GM12878 (cell line): ENCODE results near the gene ANKMY1. TPM values are rescaled to one million over a fixed set of nuclear protein-coding genes. Genes with fewer than 3 reads are reported as not detected.

Source experiments
- ATAC-seq: fragments of 200-7000 bp; cut with Tn5 transposase; 3 replicates; pipeline ENCODE4 v1.9.1; 2020; ENCODE audit warnings: mild to moderate bottlenecking, moderate library complexity
- BruUV-seq: library from RNA; stranded (reverse); fragments of 400-500 nt; replicated peaks from 2 replicates; lab custom pipeline; 2021; lab: Mats Ljungman, UMichigan
- CTCF ChIA-PET: fragments of 300-600 bp; sonication (Branson Sonifier 250); formaldehyde crosslinking; extraction: SDS; loops from one replicate; lab custom pipeline; 2021; ENCODE audit warnings: inconsistent platforms; lab: Yijun Ruan, JAX
- POLR2A ChIA-PET: fragments of 350-600 bp; formaldehyde crosslinking; extraction: SDS; loops from one replicate; lab custom pipeline; 2021; ENCODE audit warnings: inconsistent platforms; lab: Charles Lee
- RAD21 ChIA-PET: fragments of 300-600 bp; sonication (Branson Sonifier 250); formaldehyde crosslinking; loops from one replicate; lab custom pipeline; 2023; ENCODE audit warnings: antibody characterized with exemption; ENCODE audit not compliant: unreplicated experiment; lab: Charles Lee
- SMC1A ChIA-PET: fragments of 300-600 bp; sonication (Branson Sonifier 250); formaldehyde crosslinking; loops from one replicate; lab custom pipeline; 2023; ENCODE audit not compliant: unreplicated experiment, uncharacterized antibody; lab: Charles Lee
- DNase-seq: peaks from one replicate; pipeline ENCODE4 v3.0.0-alpha.2; 2011; ENCODE audit warnings: low read depth, low spot score
- FAIRE-seq: peaks from 3 replicates; lab custom pipeline; 2011; peaks lifted over from hg19 to GRCh38; lab: Jason Lieb, UNC
- H2AFZ ChIP-seq: 2 replicates; pipeline ENCODE4 v1.6.0; 2011; ENCODE audit warnings: low read depth, low read length, control low read depth; ENCODE audit not compliant: control insufficient read depth
- H3K27ac ChIP-seq: 2 replicates; pipeline ENCODE4 v1.5.1; 2011; ENCODE audit warnings: control low read depth; ENCODE audit not compliant: control insufficient read depth, insufficient read depth
- H3K27me3 ChIP-seq, 2 experiments: replicated peaks in 1 of 2; 2 replicates each; pipeline versions ENCODE4 v1.6.0 to v1.6.1; 2011; ENCODE audit warnings: low read length in 1 of 2; ENCODE audit not compliant: control insufficient read depth in 2 of 2, insufficient read depth in 2 of 2
- H3K36me3 ChIP-seq, 2 experiments: 2 replicates each; pipeline ENCODE4 v1.5.1; 2011; ENCODE audit warnings: low read length in 1 of 2; ENCODE audit not compliant: control insufficient read depth in 2 of 2, insufficient read depth in 2 of 2
- H3K4me1 ChIP-seq: 2 replicates; pipeline ENCODE4 v1.6.1; 2011; ENCODE audit warnings: mild to moderate bottlenecking, low read length, moderate library complexity, mixed read lengths; ENCODE audit not compliant: control insufficient read depth, insufficient read depth
- H3K4me2 ChIP-seq: 2 replicates; pipeline ENCODE4 v1.6.0; 2011; ENCODE audit warnings: control low read depth; ENCODE audit not compliant: control insufficient read depth, insufficient read depth
- H3K4me3 ChIP-seq: fragments of 200-600 bp; sonication (generic); 2 replicates; pipeline ENCODE4 v1.5.1; 2016
- H3K79me2 ChIP-seq: 2 replicates; pipeline ENCODE4 v1.6.0; 2011; ENCODE audit warnings: low read length; ENCODE audit not compliant: control insufficient read depth, insufficient read depth
- H3K9ac ChIP-seq: 2 replicates; pipeline ENCODE4 v1.8.0; 2011; ENCODE audit warnings: low read length, control low read depth, mixed read lengths; ENCODE audit not compliant: control insufficient read depth, insufficient read depth
- H3K9me3 ChIP-seq: replicated peaks from 3 replicates; pipeline ENCODE4 v1.5.1; 2011; ENCODE audit warnings: mild to moderate bottlenecking, low read length; ENCODE audit not compliant: control insufficient read depth, insufficient read depth
- H4K20me1 ChIP-seq: 2 replicates; pipeline ENCODE4 v1.6.0; 2011; ENCODE audit not compliant: control insufficient read depth, insufficient read depth
- BRCA1 ChIP-seq: IDR thresholded peaks from 2 replicates; pipeline ENCODE4 v1.6.1; 2011; ENCODE audit warnings: low read depth, low read length, improper control_type of control experiment
- CBX5 ChIP-seq: sonication (generic); IDR thresholded peaks from 2 replicates; pipeline ENCODE4 v1.6.1; 2016; ENCODE audit warnings: low read depth, moderate library complexity, mild to moderate bottlenecking, inconsistent platforms
- HSF1 ChIP-seq: fragments of 150-350 bp; IDR thresholded peaks from 2 replicates; pipeline ENCODE4 v1.6.1; 2014; ENCODE audit warnings: mild to moderate bottlenecking, low read depth, low read length
- MLLT1 ChIP-seq: fragments of 450-650 bp; IDR thresholded peaks from 2 replicates; pipeline ENCODE4 v1.6.1; 2016; ENCODE audit warnings: mild to moderate bottlenecking
- MYC ChIP-seq: IDR thresholded peaks from 2 replicates; pipeline ENCODE4 v1.6.1; 2011; ENCODE audit warnings: mild to moderate bottlenecking, low read length, moderate library complexity, inconsistent platforms; ENCODE audit not compliant: insufficient read depth, insufficient replicate concordance, insufficient read length, severe bottlenecking
- PKNOX1 ChIP-seq: fragments of 450-650 bp; IDR thresholded peaks from 2 replicates; pipeline ENCODE4 v1.6.1; 2016; ENCODE audit warnings: mild to moderate bottlenecking
- RAD51 ChIP-seq: fragments of 450-650 bp; IDR thresholded peaks from 2 replicates; pipeline ENCODE4 v1.6.1; 2016; ENCODE audit warnings: moderate library complexity, mild to moderate bottlenecking, inconsistent platforms
- SMAD1 ChIP-seq: fragments of 450-650 bp; IDR thresholded peaks from 2 replicates; pipeline ENCODE4 v1.6.1; 2018; ENCODE audit warnings: mild to moderate bottlenecking, low read depth; ENCODE audit not compliant: partially characterized antibody
- SMARCA5 ChIP-seq: fragments of 450-650 bp; IDR thresholded peaks from 2 replicates; pipeline ENCODE4 v1.6.1; 2017; ENCODE audit warnings: mild to moderate bottlenecking
- SMC3 ChIP-seq: IDR thresholded peaks from 2 replicates; pipeline ENCODE4 v1.6.1; 2011; ENCODE audit warnings: low read length, improper control_type of control experiment, borderline replicate concordance
- ZNF207 ChIP-seq: fragments of 450-650 bp; IDR thresholded peaks from 2 replicates; pipeline ENCODE4 v1.6.1; 2014; ENCODE audit warnings: antibody characterized with exemption, mild to moderate bottlenecking, borderline replicate concordance
- WGBS: methylation state at CpG from one replicate; pipeline ENCODE4 v1.1.6; 2016; ENCODE audit warnings: low lambda C conversion rate; ENCODE audit not compliant: insufficient replicate concordance, insufficient coverage; ENCODE audit errors: missing lambda C conversion rate; 5-methylcytosine and 5-hydroxymethylcytosine counted together
- in situ Hi-C: fragments of 300-500 bp; cut with MboI; formaldehyde crosslinking; loops from 9 replicates; pipeline ENCODE4 v1.14.3; 2018; ENCODE audit warnings: mixed read lengths
- intact Hi-C: fragments of 100-400 bp; cut with micrococcal nuclease; formaldehyde crosslinking; loops from one replicate; pipeline ENCODE4 v1.14.2; 2022; ENCODE audit not compliant: unreplicated experiment
- polyA plus RNA-seq, 11 experiments: library from polyadenylated mRNA; depleted of rRNA in 4 of 11; unstranded in 6 of 11; stranded (reverse) in 5 of 11; fragments of >200 nt; fragmentation: Nextera tagmentation in 4 of 11; fragmentation: Illumina TruSeq in 1 of 11; extraction: Ambion mirVana in 4 of 11; extraction: Trizol in 1 of 11; gene quantifications; 1 replicate in 1 of 11; 2 replicates in 10 of 11; pipeline versions ENCODE4 v1.2.1 to v1.2.3, GENCODE V29; 2011 to 2016; ENCODE audit warnings: inconsistent platforms in 2 of 11, missing spikeins in 2 of 11, low read depth in 1 of 11
- total RNA-seq, 4 experiments: library from RNA; depleted of rRNA in 3 of 4; stranded (reverse); fragments of >200 nt in 3 of 4; fragmentation: Illumina TruSeq in 1 of 4; extraction: Trizol in 1 of 4; gene quantifications; 2 replicates each; pipeline versions ENCODE4 v1.2.1 to v1.2.3, GENCODE V29; 2013 to 2021

ANKMY1 gene
- total and polyA plus RNA-seq, 10 of the 15 experiments (the other 5 are each of a cell fraction or from before 2014, with no cell fraction given) = 1.1 to 15.3 (median 11.1) TPM

- intact Hi-C loops (no loop called here), in situ Hi-C loops (no loop called here)
- Histone ChIP-seq H3K9ac (no peak overlapping the region), H3K4me1 (no peaks in the 10 kb centered on the region), H3K27me3 (no peaks in the 10 kb centered on the region), H4K20me1 (no peaks in the 10 kb centered on the region), H3K9me3 (no peaks in the 10 kb centered on the region; the same call in 2 of the 3 replicates), H3K4me2 (no peak overlapping the region), H3K27ac (no peak overlapping the region), H2AFZ (no peak overlapping the region), H3K4me3 (no peak overlapping the region), H3K36me3 (no peaks in the 10 kb centered on the region), H3K79me2 (no peaks in the 10 kb centered on the region)
- RAD21 ChIA-PET = no interaction called here
- no peak for TF ChIP-seq RAD51
- no peak for TF ChIP-seq BRCA1
- TF ChIP-seq ZNF207 = no peak
- no peak for TF ChIP-seq MLLT1
- TF ChIP-seq SMC3 = no peak
- no peak for TF ChIP-seq MYC
- no peak for TF ChIP-seq CBX5
- TF ChIP-seq PKNOX1 = no peak
- TF ChIP-seq SMAD1 = no peak
- TF ChIP-seq SMARCA5 = no peak
- no peak for TF ChIP-seq HSF1
- no peak for ATAC-seq
- no peak for FAIRE-seq
- WGBS = 77% methylated on average over 25 of the region's 25 CpGs
- CTCF ChIA-PET = no interaction called here
- SMC1A ChIA-PET = no interaction called here
- no peak for DNase-seq
- POLR2A ChIA-PET = no interaction called here
- no TSS peak for BruUV-seq
Observed at GRCh38 chr2:240480834-240481623, 76.8 kb downstream of the ANKMY1 start.
